Measurements from ENCODE around the gene NOBOX. TPM values are rescaled to one million over a fixed set of nuclear protein-coding genes. Genes with fewer than 3 reads are reported as not detected.

NOBOX gene
- total and polyA plus RNA-seq, 4 donors, result not detected

DNA sequence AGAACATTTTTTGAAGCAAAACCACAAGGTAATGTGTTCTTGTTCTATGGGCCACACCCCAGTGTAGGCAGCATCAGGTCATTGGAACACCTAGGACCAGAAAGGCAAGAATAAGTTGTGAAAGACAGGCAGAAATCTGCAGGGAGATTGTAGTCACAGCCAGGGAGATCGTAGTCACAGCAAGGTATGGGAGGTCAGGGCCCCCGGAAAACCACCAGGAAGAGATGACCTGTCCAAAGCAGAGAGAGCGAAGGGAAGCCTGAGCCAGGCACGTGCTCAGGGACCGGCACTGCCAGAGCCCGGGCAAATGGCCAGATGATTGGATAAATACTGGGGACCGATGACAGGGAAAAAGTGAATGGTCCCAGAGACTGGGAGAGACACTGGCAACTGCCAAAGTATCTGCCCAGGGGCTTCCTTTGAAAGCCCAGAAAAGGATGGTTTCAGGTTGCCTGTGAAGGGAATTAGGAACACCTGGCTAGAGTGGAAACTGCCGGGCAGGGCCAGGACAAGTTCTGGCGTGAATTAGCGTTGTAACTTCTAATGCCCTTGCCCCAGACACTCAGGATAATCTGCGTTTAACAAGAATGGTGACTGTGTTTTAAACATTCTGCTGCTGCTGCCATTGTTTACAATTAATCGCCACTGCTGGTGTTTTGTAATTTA lies 3.9 kb upstream of the NOBOX start:
- peaks cover 0 to 4% (median 0%) of the 10 kb centered on the region in 5 donors for H3K4me1 ChIP-seq (ENCODE audit: control insufficient read depth in 5 of 5, insufficient read depth in 5 of 5, low read length in 5 of 5)
- no peak overlapping the region for H3K9ac ChIP-seq (ENCODE audit: insufficient read depth in 1 of 2, low read length in 2 of 2)
- TF ChIP-seq CTCF (IDR thresholded peaks at IDR 0.05; ENCODE audit: control extremely low read depth, extremely low read depth), result no peak
- no peak for ATAC-seq (ENCODE audit: insufficient read depth, low FRiP score)
- DNase-seq, result peak in 1 of 3 donors; percentile 30
- H3K4me3 ChIP-seq, result no peak overlapping the region
- H3K27ac ChIP-seq (ENCODE audit: low read depth in 1 of 2, low read length in 1 of 2), result no peak overlapping the region
- no peaks in the 10 kb centered on the region for H3K9me3 ChIP-seq (ENCODE audit: control insufficient read depth in 4 of 4, insufficient read depth in 3 of 4, low read length in 3 of 4)
- 54 to 67% methylated on average over 12 of the region's 12 CpGs for WGBS, 2 donors
- H3K27me3 ChIP-seq (ENCODE audit: control insufficient read depth in 3 of 3, insufficient read depth in 3 of 3, low read length in 2 of 3), result peaks cover 0 to 7% (median 0%) of the 10 kb centered on the region in 3 donors
- no peaks in the 10 kb centered on the region for H3K36me3 ChIP-seq (ENCODE audit: control insufficient read depth in 4 of 4, insufficient read depth in 4 of 4, low read length in 4 of 4)

DNA sequence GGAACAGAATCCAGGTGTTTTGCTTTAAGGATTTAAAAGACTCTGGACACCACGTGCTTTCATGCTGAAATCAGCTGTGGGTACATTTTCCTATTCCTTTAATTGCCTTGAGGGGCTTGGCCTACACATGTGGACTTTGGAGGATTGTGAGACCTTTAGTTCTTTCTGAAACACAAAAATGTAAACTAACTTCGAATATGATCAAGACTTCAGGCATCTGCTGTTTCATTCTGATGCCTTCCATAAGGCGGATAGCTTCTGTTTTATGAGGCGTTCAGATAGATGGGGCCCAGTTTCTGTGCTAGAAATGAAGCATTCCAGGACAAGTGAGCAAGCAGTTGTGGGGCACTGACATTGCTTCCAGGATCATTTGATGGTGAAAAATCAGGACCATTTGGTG lies 1.5 kb upstream of the NOBOX start:
- Histone ChIP-seq H3K4me3 (no peak overlapping the region), H3K4me1 (ENCODE audit: control insufficient read depth in 5 of 5, insufficient read depth in 5 of 5, low read length in 5 of 5) (peaks cover 0 to 4% (median 0%) of the 10 kb centered on the region in 5 donors), H3K27ac (ENCODE audit: low read depth in 1 of 2, low read length in 1 of 2) (no peak overlapping the region), H3K9me3 (ENCODE audit: control insufficient read depth in 4 of 4, insufficient read depth in 3 of 4, low read length in 3 of 4) (no peaks in the 10 kb centered on the region), H3K9ac (ENCODE audit: insufficient read depth in 1 of 2, low read length in 2 of 2) (no peak overlapping the region), H3K27me3 (ENCODE audit: control insufficient read depth in 3 of 3, insufficient read depth in 3 of 3, low read length in 2 of 3) (peaks cover 0 to 7% (median 0%) of the 10 kb centered on the region in 3 donors), H3K36me3 (ENCODE audit: control insufficient read depth in 4 of 4, insufficient read depth in 4 of 4, low read length in 4 of 4) (no peaks in the 10 kb centered on the region)
- ATAC-seq (ENCODE audit: insufficient read depth, low FRiP score) (no peak), DNase-seq (no peak)
- TF ChIP-seq CTCF (IDR thresholded peaks at IDR 0.05; ENCODE audit: control extremely low read depth, extremely low read depth), result no peak
- 84 to 88% methylated on average over 4 of the region's 4 CpGs for WGBS, 2 donors

DNA sequence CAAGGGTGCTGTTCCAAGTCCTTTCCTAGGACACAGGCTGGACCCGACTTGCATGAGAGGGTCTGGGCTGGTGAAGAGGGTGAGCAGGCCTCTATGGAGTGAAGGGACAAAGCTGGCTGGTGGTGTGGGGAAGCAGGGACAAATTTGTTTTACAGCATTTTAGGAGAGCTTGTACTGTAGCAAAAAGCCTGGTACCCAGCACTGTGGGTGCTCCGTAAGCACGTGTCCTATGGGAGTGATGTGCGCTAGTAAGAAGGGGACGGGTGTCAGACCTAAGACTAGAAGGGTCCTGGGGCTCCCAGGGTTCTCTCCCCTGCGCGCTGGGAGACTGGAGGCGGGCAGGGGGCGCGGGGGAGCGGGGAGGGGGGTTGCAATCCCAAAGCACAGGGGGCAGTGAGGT lies 391 bp downstream of the NOBOX start:
- DNase-seq, result no peak
- Histone ChIP-seq H3K9ac (ENCODE audit: insufficient read depth in 1 of 2, low read length in 2 of 2) (no peak overlapping the region), H3K36me3 (ENCODE audit: control insufficient read depth in 4 of 4, insufficient read depth in 4 of 4, low read length in 4 of 4) (no peaks in the 10 kb centered on the region), H3K27me3 (ENCODE audit: control insufficient read depth in 3 of 3, insufficient read depth in 3 of 3, low read length in 2 of 3) (peaks cover 0 to 7% (median 0%) of the 10 kb centered on the region in 3 donors), H3K4me3 (no peak overlapping the region), H3K9me3 (ENCODE audit: control insufficient read depth in 4 of 4, insufficient read depth in 3 of 4, low read length in 3 of 4) (no peaks in the 10 kb centered on the region), H3K4me1 (ENCODE audit: control insufficient read depth in 5 of 5, insufficient read depth in 5 of 5, low read length in 5 of 5) (peaks cover 0 to 4% (median 0%) of the 10 kb centered on the region in 5 donors), H3K27ac (ENCODE audit: low read depth in 1 of 2, low read length in 1 of 2) (no peak overlapping the region)
- WGBS, 2 donors, result 96 to 98% methylated on average over 10 to 11 of the region's 11 CpGs
- no peak for ATAC-seq (ENCODE audit: insufficient read depth, low FRiP score)
- no peak for TF ChIP-seq CTCF (IDR thresholded peaks at IDR 0.05; ENCODE audit: control extremely low read depth, extremely low read depth)

DNA sequence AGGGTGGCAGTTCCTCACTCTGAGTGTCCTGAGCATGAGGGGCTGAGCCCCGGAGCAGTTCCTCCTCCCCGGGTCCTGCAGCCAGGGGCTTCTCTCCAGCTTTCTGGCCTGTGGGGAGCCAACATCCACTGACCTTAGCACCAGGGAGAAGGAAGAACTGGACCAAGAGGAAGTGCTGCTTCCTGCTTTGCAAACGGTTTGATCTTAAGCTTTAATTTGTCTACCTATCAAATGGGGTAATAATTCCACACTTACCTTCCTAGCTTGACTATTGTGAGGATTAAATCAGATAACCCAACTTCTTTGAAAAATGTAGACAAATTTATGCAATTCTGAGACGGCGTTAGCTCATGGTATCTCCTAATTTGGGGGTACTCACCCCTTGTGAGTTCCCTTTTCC lies 2.0 kb downstream of the NOBOX start:
- 19 to 51% methylated on average over 5 of the region's 5 CpGs for WGBS, 2 donors

More for the DNA sequence above, 2.0 kb downstream of the NOBOX start:
- no peak overlapping the region for H3K9ac ChIP-seq (ENCODE audit: insufficient read depth in 1 of 2, low read length in 2 of 2)
- TF ChIP-seq CTCF (IDR thresholded peaks at IDR 0.05; ENCODE audit: control extremely low read depth, extremely low read depth), result no peak
- H3K4me1 ChIP-seq (ENCODE audit: control insufficient read depth in 5 of 5, insufficient read depth in 5 of 5, low read length in 5 of 5), result no peaks in the 10 kb centered on the region
- no peak for ATAC-seq (ENCODE audit: insufficient read depth, low FRiP score)
- DNase-seq, result no peak
- no peaks in the 10 kb centered on the region for H3K36me3 ChIP-seq (ENCODE audit: control insufficient read depth in 4 of 4, insufficient read depth in 4 of 4, low read length in 4 of 4)
- H3K27ac ChIP-seq (ENCODE audit: low read depth in 1 of 2, low read length in 1 of 2), result no peak overlapping the region
- H3K4me3 ChIP-seq, result no peak overlapping the region
- peaks cover 0 to 7% (median 0%) of the 10 kb centered on the region in 3 donors for H3K27me3 ChIP-seq (ENCODE audit: control insufficient read depth in 3 of 3, insufficient read depth in 3 of 3, low read length in 2 of 3)
- no peaks in the 10 kb centered on the region for H3K9me3 ChIP-seq (ENCODE audit: control insufficient read depth in 4 of 4, insufficient read depth in 3 of 4, low read length in 3 of 4)

Data from lung (tissue), 12 donors.